Measurements from ENCODE around the gene STOM. TPM values are rescaled to one million over a fixed set of nuclear protein-coding genes. Genes with fewer than 3 reads are reported as not detected.

Gene STOM
- total RNA-seq = 95.7 and 145 TPM in 2 replicates

DNA sequence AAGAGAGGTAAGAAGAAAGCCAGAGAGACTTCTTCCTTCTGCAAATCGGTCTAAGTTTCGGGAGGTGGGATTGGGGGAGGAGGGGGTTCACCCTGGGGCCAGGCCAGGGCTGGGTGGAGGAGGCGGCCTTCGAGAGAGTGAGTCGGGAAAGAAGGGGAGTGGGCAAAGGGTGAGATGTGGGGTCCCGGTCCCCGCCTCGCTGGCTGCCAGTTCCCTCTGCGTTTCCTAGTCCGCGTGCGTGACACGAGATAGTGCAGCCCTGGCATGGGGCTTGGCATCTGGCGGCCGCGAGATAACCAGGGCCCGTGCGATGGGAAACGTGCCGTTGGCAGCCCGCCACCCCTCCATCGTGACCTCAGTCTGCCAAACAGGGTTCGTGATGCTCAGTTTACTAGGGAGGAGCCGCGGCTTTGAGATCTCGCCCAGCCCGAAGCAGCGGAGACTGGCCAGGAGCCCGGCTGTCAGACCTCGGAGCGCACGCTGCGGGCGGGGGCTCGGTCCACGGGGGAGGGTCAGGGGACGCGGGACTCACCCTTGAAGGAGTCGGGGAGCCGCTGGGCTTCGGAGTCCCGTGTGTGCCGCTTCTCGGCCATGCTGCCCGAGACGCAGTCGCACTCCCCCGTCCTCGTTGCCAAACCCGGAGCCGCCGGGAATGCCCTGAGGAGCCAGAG, at the start of gene STOM:
STOM (minus strand) TSS at position 656 of the 671 bp plus-strand sequence; CDS start at position 593, 63 bp downstream.

Other genes starting within 250 kb of the STOM start
- 23.7 and 35.9 TPM in 2 replicates for gene RAB14, start 168.4 kb downstream of the STOM start, total RNA-seq
- 261 and 380 TPM in 2 replicates for gene GSN, start 102.1 kb downstream of the STOM start, total RNA-seq
- gene GGTA1, start 129.6 kb upstream of the STOM start, total RNA-seq = not detected in 2 replicates